T-helper 22 cell (primary cell): ENCODE results near the gene PSMD13.

Experiments used
- DNase-seq: peaks from one replicate; pipeline ENCODE4 v3.0.0-alpha.2; 2020; ENCODE audit warnings: low read depth

The PSMD13 gene

DNA sequence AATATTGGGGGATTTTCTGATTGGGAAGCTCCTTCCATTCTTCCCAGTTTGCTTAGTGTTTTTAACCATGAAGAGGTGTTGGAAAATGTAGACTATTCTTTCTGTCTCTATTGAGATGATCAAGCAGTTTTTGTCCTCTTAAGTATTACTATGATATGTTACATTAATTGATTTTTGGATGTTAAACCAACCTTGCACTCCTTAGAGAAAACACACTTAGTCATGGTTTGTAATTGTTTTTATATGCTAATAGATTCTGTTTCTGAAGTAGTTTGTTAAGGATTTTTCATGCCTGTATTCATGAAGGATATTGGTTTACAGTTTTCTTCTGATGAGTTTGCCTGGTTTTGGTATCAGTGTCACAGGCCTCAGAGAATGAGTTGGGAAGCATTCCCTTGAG is 39.4 kb downstream of the PSMD13 start:
- DNase-seq, result no peak

DNA sequence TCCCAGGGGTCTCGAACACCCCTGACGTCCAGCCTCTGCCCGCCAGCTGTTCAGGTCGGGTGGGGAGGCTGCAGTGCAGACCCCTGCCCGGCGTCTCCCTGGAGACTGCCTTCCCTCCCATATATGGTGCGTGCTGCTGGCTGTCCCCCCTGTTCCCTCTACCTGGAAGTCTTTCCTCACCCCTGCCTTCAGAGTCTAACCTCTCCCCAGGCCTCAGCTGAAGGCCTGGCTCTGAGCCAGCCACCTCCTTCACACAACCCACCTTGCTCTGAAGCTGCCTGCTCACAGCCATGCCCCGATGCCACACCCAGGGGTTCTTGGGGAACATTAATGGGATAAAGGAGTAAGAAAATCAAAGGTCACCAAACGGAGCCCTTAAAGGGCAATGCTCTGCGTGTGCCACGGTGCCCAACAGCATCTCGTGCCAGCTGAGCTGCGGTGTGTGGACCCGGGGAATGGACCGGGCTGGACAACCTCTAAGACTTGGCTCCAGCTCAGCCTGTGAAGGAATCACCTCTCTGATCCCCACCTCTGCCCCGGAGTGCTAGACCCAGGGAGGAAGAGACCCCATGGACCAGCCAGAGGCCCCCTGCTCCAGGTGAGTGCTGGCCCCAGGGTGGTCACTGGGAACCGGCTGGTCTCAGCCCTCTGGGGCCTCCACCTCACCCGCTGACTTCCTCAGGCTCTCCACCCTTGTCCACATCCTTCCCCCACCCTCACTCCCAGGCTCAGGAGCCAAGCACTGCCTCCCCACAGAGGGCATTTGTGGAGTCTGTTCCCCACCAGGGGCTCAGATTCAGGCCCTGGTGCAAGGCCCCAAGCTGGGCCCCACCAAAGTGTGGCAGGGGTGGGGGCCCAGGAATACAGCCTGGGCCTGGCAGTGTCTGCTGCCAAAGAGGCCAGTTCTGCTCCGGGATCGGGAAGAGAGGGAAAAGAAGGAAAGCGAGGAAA is 41.5 kb downstream of the PSMD13 start, which contains the start of gene NLRP6:
Gene NLRP6, plus strand, starts transcription at position 407 of the 951 bp plus-strand sequence. Its CDS starts 163 bp downstream, at position 570.
- no peak for DNase-seq

DNA sequence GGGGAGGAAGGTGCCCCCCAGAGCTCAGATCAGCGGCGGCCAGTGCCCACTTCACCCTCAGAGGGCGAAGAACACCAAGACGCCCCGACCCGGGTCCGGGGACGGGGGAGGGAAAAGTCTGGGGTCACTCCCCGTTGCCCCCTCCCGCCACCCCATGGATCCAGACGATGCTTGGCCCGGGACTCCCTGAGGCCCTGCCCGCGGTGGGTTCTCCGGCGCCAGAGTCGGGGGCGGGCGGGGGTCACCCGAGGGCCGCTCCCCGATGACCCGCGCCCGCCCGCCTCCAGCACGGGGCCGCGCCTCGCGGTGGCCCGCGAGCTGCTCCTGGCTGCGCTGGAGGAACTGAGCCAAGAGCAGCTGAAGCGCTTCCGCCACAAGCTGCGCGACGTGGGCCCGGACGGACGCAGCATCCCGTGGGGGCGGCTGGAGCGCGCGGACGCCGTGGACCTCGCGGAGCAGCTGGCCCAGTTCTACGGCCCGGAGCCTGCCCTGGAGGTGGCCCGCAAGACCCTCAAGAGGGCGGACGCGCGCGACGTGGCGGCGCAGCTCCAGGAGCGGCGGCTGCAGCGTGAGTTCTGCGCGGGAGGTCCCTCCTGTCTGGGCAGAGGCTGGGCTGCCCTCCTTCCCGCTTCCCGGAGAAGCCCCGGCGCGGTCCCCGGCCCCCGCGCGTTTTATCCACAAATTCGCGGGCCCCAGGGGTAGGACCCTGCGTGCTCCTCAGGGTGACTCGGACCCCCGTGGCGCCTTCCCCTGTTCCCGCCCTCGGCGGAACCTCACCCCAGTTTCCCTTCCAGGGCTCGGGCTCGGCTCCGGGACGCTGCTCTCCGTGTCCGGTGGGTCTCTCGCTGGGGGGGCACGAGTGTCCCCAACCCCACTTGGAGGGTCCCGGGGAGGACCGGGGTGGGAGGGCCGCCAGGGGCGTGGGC is 42.5 kb downstream of the PSMD13 start:
- no peak for DNase-seq

DNA sequence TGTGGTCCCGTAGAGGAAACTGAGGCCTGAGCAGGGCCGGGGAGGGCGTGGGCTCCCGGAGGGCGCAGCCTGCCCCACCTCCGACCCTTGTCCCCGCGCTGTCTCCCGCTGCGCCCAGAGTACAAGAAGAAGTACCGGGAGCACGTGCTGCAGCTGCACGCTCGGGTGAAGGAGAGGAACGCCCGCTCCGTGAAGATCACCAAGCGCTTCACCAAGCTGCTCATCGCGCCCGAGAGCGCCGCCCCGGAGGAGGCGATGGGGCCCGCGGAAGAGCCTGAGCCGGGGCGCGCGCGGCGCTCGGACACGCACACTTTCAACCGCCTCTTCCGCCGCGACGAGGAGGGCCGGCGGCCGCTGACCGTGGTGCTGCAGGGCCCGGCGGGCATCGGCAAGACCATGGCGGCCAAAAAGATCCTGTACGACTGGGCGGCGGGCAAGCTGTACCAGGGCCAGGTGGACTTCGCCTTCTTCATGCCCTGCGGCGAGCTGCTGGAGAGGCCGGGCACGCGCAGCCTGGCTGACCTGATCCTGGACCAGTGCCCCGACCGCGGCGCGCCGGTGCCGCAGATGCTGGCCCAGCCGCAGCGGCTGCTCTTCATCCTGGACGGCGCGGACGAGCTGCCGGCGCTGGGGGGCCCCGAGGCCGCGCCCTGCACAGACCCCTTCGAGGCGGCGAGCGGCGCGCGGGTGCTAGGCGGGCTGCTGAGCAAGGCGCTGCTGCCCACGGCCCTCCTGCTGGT is 43.4 kb downstream of the PSMD13 start:
- no peak for DNase-seq

DNA sequence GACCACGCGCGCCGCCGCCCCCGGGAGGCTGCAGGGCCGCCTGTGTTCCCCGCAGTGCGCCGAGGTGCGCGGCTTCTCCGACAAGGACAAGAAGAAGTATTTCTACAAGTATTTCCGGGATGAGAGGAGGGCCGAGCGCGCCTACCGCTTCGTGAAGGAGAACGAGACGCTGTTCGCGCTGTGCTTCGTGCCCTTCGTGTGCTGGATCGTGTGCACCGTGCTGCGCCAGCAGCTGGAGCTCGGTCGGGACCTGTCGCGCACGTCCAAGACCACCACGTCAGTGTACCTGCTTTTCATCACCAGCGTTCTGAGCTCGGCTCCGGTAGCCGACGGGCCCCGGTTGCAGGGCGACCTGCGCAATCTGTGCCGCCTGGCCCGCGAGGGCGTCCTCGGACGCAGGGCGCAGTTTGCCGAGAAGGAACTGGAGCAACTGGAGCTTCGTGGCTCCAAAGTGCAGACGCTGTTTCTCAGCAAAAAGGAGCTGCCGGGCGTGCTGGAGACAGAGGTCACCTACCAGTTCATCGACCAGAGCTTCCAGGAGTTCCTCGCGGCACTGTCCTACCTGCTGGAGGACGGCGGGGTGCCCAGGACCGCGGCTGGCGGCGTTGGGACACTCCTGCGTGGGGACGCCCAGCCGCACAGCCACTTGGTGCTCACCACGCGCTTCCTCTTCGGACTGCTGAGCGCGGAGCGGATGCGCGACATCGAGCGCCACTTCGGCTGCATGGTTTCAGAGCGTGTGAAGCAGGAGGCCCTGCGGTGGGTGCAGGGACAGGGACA is 44.1 kb downstream of the PSMD13 start:
- DNase-seq, result no peak

DNA sequence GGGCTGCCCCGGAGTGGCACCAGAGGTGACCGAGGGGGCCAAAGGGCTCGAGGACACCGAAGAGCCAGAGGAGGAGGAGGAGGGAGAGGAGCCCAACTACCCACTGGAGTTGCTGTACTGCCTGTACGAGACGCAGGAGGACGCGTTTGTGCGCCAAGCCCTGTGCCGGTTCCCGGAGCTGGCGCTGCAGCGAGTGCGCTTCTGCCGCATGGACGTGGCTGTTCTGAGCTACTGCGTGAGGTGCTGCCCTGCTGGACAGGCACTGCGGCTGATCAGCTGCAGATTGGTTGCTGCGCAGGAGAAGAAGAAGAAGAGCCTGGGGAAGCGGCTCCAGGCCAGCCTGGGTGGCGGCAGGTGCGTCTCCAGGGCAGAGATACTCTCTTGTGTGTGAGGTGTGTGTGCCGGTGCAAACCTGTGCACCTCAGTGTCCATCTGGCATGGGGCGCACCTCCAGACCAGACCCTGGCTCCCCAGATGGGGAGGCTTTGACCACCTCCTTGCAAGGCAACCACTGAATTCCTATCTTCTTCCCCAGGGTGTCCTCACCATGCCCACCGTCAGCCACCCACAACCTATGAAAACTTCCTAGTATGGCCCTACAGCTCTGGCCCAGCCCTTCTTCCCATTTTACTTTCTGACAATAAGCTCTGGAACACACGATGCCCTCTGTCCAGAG is 44.8 kb downstream of the PSMD13 start:
- DNase-seq, result no peak

DNA sequence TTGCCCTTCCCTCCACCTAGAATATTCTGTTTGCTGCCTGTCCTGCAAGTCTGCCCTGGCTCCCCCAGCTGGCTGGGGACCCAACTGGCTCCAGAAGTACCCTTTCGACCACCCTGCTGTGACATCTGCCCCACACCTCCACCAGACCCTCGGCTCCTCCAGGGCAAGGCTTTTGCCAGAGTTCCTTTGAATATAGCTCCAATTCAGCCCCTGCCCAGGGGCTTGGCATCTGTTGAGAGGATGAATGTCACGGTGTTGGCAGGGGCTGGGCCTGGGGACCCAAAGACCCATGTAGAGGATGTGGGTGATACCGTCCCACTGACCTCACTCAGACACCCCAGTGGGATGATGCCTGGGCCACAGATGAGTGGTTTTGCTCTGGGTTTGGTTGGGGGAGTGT is 45.4 kb downstream of the PSMD13 start:
- DNase-seq, result no peak

DNA sequence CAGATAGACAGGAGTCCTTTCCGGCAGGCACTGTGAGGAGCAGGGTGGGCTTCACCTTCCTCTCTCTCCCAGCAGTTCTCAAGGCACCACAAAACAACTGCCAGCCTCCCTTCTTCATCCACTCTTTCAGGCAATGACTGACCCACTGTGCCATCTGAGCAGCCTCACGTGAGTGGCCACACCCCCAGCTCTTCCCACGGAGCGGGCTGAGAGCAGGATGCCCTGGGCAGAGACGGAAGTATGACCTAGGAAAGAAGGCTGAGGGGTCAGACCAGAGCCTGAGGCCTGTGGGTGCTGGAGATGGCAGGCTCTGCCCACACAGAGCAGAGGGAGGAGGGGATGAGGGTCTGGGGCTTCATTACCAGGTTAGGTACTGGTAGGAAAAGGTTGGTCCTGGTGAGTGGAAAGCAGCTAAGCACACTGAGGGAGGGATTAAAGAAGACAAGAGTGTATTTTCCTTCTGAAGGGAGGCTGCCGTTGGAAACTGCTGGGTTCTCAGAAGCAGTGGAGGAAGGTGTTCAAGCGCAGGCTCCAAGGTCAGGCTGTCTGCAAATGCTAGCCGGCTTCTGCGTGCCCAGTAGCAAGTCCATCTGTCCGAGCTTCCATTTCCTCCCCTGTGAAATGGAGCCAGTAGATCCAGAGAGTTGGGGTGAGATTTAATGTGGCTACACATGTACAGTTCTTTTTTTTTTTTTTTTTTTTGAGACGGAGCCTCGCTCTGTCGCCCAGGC is 46.0 kb downstream of the PSMD13 start:
- no peak for DNase-seq

DNA sequence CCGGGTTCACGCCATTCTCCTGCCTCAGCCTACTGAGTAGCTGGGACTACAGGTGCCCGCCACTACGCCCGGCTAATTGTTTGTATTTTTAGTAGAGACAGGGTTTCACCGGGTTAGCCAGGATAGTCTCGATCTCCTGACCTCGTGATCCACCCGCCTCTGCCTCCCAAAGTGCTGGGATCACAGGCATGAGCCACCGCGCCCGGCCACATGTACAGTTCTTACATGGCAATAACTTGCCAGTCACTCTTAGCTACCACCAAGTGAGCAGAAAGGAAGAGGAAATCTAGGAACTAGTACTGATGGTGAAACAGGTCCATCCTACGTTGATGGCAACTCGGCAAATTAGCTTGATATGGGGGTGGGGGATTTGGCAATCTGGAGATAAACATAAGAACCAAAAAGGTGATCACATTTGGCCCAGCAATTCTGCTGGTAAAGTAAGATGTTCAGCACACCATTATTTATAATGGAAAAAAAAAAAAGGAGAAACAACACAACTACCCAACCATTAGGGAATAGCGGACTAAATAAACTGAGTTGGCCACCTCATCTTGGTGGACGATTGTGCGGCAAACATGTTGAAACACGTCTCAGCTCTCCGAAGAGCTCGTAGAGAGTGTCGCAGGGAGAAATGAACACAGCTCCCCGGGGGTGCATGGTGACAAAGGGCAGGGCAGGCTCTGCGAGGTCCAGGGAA is 46.8 kb downstream of the PSMD13 start:
- no peak for DNase-seq

DNA sequence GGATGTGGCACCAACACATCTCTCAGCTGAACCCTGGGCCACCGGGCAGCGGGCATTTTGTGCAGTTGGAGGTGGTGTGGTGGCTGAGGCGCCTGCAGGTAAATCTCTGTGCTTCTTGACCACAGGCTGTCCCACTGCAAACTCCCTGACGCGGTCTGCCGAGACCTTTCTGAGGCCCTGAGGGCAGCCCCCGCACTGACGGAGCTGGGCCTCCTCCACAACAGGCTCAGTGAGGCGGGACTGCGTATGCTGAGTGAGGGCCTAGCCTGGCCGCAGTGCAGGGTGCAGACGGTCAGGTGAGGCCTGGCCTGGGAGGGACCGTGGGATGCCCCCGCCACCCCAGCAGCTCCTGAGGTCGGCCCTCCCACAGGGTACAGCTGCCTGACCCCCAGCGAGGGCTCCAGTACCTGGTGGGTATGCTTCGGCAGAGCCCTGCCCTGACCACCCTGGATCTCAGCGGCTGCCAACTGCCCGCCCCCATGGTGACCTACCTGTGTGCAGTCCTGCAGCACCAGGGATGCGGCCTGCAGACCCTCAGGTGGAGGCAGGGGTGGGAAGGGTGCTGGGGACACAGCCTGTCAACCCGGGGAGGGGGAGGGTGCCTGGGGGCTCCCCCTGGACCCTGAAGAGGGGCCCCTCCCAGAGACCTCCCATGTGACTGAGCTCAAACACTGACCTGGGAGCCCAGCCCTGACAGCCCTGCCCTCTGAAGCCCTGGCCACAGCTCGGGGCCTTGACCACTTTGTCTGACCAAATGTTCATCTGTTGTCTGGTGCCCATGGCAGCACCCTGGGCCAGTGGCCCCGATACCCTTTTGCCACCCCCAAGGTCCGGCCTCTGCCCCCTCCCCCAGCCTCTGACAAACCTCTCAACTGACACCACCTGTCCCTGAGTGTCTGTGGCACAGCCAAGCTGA is 47.6 kb downstream of the PSMD13 start:
- DNase-seq, result no peak

DNA sequence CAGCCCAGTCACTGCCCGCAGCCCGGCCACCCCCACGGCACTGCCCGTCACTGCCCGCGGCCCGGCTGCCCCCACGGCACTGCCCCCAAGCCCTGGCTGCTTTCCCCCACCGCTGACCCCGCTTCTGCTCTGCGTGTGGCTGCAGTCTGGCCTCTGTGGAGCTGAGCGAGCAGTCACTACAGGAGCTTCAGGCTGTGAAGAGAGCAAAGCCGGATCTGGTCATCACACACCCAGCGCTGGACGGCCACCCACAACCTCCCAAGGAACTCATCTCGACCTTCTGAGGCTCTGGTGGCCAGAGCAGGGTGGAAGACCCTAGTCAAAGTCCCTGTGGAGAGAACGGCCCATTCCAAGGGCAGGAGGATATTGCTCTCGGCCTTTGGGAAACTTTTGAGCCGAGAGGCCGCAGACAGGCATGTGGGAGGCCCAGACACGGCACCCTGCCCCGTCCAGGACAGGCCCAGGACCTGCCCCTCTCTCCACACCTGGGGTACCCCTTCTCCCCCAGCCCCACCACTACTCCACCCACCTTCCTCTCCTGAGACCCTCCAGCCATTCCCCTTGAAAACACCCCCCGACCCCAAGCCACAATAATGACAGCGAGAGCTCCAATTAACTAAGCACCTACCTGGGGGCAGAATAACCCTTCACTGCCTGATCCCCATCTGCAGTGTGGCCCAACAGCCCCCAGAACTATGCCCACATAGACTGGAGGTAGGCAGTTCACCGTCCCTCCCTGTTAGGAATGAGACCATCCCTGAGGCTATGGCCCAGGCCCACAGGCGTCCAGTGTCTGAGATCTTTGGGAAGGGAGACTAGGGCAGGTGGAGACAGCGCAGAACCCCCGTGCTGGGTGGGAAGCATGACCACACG is 48.5 kb downstream of the PSMD13 start:
- DNase-seq, result no peak

DNA sequence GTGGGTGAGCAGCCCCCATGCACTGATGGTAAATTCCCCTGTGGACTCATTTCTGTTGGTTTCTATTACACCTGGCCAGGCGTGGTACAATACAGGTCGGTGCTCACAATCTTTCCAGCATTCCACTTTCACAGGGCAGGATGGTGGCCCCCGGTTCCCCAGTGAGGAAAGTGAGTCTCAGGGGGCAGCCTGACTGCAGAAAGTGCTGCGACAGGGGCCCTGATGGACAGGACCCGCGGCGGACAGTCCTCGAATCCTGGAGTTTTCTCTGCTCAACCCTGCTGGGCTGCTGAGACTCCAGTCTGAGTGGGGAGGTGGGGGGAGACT is 49.1 kb downstream of the PSMD13 start:
- no peak for DNase-seq

DNA sequence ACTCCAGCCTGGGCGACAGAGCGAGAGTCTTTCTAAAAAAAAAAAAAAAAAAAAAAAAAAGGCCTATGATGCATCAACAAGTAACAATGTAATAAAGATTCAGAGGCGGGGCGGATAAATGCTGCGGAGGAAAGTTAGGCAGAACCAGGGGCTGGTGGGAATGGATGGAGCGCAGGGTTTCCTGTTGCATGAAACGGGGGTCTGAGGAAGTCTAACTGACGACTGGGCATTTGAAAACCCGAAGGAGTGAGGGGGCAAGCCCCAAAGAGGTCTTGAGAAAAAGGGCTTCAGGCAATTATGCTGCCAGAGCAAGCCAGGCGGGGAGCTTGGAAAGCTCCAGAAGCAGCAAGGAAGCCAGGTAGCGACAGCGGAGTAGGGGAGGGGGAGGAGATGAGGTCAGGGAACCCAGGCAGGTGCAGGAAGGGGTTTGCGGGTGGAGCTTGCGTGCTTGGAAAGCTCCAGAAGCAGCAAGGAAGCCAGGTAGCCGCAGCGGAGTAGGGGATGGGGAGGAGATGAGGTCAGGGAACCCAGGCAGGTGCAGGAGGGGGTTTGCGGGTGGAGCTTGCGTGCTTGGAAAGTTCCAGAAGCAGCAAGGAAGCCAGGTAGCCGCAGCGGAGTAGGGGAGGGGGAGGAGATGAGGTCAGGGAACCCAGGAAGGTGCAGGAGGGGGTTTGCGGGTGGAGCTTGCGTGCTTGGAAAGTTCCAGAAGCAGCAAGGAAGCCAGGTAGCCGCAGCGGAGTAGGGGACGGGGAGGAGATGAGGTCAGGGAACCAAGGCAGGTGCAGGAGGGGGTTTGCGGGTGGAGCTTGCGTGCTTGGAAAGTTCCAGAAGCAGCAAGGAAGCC is 50.4 kb downstream of the PSMD13 start:
- peak; percentile 91 for DNase-seq

DNA sequence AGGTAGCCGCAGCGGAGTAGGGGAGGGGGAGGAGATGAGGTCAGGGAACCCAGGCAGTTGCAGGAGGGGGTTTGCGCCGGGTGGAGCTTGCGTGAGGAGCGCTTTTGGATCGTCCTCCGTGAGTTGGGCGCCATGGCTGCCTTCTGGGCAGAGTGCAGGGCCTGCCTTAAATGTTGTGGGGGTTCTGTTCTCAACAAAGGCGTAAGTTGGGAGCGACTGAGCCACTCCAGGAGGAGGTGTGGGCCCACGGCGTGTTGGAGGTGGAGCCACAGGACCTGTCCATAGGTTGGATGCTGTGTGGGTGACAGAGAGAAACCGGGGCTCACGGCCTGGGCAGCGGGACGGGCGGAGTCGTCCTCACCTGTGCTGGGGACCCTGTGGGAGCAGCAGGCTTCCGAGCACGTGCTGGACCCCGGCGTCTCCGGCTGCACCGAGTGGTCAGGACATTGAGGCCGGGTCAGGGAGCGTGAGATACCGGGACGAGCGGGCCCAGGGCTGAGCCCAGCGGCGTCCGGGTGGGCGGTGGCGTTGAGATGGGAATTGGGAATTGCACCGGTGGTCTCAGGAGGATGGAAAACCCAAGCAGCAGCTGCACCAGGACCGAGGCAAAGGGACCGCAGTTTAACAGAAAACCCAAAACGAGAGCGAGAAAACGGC is 51.2 kb downstream of the PSMD13 start:
- no peak for DNase-seq

DNA sequence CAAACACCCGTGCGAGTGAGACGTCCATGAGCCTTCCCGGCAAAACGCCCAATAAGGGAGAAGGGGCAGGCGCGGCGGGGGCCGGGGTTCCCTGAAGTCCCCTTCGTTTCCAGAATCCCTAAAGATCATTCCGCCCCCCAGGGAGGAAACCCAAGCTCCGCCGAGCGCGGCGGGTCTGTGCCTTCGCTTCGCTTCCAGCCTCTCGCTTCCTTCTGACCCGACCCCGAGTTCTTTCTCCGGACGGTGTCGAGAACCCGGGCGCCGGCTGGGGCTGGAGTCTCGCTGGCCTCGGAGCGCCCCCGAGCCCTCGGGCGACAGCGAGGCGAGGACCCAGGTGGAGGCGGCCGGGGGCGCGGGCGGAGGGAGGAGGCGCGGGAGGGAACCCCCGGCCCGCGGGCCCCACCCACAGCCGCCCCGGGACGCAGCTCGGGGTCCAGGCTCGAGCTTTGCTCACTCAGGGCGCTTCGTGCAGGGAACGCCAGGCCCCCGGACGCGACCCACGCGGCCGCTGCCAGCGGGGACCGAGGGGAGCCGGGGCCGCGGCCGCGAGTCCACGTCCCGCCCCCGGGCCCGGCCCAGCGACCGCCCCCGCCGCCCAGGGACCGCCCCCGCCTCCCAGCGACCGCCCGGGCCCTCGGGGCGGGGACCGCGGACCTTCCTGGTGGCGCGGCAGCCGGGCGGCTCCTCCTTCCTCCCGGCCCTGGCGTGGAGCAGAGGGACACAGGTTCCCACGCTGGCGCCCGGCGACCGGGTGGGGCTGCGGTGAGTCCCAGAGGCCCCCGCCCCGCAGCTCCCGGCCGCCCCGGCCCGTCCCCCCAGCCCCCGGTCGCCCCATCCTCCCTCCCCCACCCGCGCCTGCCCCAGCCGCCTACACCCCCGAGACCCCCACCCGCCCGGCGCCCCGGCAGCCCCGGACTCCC is 52.0 kb downstream of the PSMD13 start, which contains the start of gene PGGHG:
Gene PGGHG, plus strand, starts transcription at position 649 of the 920 bp plus-strand sequence. CDS start 691 bp downstream, outside the sequence.
- DNase-seq, result peak; percentile 51
